Nephron (organoid): Measurements from ENCODE around the gene SEMA4B.
"Not testable (repeated sequence)": the region's sequence is repeated elsewhere in the genome, so short reads cannot be mapped to it uniquely, and the experiment has no call there.

ENCODE experiments used
- H3K27ac Mint-ChIP-seq, 3 experiments: 2 replicates each; pipeline ENCODE4 v1.8.0; 2020; ENCODE audit warnings: mixed read lengths in 3 of 3, mild to moderate bottlenecking in 2 of 3, moderate library complexity in 1 of 3
- H3K27me3 Mint-ChIP-seq: 2 replicates; pipeline ENCODE4 v1.8.0; 2021; ENCODE audit warnings: low read depth, mild to moderate bottlenecking, moderate library complexity, mixed read lengths
- H3K36me3 Mint-ChIP-seq: 2 replicates; pipeline ENCODE4 v1.8.0; 2020; ENCODE audit warnings: low read depth, mixed read lengths
- H3K4me1 Mint-ChIP-seq: 2 replicates; pipeline ENCODE4 v1.8.0; 2020; ENCODE audit warnings: mixed read lengths
- H3K4me3 Mint-ChIP-seq, 3 experiments: 2 replicates each; pipeline ENCODE4 v1.8.0; 2020; ENCODE audit warnings: mild to moderate bottlenecking in 3 of 3, mixed read lengths in 3 of 3, moderate library complexity in 2 of 3
- H3K9me3 Mint-ChIP-seq: 2 replicates; pipeline ENCODE4 v1.8.0; 2020; ENCODE audit warnings: mixed read lengths
- CTCF ChIP-seq, 3 experiments: fragments of 200-600 bp; sonication (generic); IDR thresholded peaks; one replicate each; pipeline ENCODE4 v1.5.0; 2021; ENCODE audit warnings: antibody characterized with exemption in 3 of 3; ENCODE audit not compliant: unreplicated experiment in 3 of 3

Gene SEMA4B

DNA sequence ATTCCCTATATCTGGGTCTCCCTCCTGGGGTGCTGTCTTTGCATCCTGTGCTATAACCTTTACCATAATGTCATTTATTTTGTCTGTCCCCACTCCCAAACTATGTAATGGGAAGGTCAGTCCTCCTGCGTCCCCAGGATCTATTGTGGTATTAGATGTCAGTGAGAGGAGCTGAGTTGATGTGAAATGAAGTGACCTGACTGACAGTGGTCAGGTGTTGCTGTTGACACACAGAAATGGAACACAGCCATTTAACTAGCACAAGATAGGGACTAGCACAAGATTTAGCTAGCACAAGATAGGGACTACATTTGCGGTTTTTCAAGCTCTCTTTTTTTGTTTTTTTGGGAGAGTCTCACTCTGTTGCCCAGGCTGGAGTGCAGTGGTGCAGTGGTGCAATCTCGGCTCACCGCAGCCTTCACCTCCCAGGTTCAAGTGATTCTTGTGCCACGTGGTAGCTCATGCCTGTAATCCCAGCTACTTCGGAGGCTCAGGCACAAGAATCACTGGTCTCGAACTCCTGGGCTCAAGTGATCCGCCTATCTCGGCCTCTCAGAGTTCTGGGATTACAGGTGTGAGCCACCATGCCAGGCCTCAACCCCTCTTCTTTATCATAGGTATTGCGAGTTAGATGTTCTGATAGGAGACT lies 69.5 kb downstream of the SEMA4B start:
- Mint-ChIP-seq H3K27ac (no peak overlapping the region), H3K36me3 (peaks cover 67% of the 10 kb centered on the region), H3K4me1 (peaks cover 39% of the 10 kb centered on the region), H3K9me3 (no peaks in the 10 kb centered on the region), H3K27me3 (no peaks in the 10 kb centered on the region), H3K4me3 (peak overlapping the region; percentile 33 to 52 (median 43))
- no peak for TF ChIP-seq CTCF (IDR thresholded peaks at IDR 0.05; ENCODE audit: unreplicated experiment in 3 of 3)

GRCh38 chr15:90271459-90272166 lies 70.5 kb downstream of the SEMA4B start:
- H3K36me3 Mint-ChIP-seq = peaks cover 72% of the 10 kb centered on the region
- no peaks in the 10 kb centered on the region for H3K27me3 Mint-ChIP-seq
- no peak overlapping the region for H3K27ac Mint-ChIP-seq
- H3K9me3 Mint-ChIP-seq = no peaks in the 10 kb centered on the region
- H3K4me1 Mint-ChIP-seq = peaks cover 31% of the 10 kb centered on the region
- no peak overlapping the region for H3K4me3 Mint-ChIP-seq
- no peak for TF ChIP-seq CTCF (IDR thresholded peaks at IDR 0.05; ENCODE audit: unreplicated experiment in 3 of 3)

- H3K4me1 Mint-ChIP-seq, H3K27ac Mint-ChIP-seq, H3K4me3 Mint-ChIP-seq, H3K9me3 Mint-ChIP-seq, H3K27me3 Mint-ChIP-seq: not testable (repeated sequence)
- H3K36me3 Mint-ChIP-seq = peaks cover 30% of the 10 kb centered on the region
Observed at GRCh38 chr15:90278467-90278866, 77.3 kb downstream of the SEMA4B start.
